HepG2 (cell line): ENCODE results near the gene MEX3A. TPM values are rescaled to one million over a fixed set of nuclear protein-coding genes. Genes with fewer than 3 reads are reported as not detected.

Experiments used
- ARNT2 ChIP-seq: sonication (generic); formaldehyde crosslinking; IDR thresholded peaks from 2 replicates; pipeline ENCODE4 v1.8.0; 2022; ENCODE audit warnings: mild to moderate bottlenecking, low read depth, missing genetic modification reagents, moderate library complexity
- GABPB1 ChIP-seq: IDR thresholded peaks from 2 replicates; pipeline ENCODE4 v1.6.1; 2016; ENCODE audit warnings: mild to moderate bottlenecking, missing genetic modification reagents, moderate library complexity, missing compliant biosample characterization
- GATAD2A ChIP-seq: IDR thresholded peaks from 2 replicates; pipeline ENCODE4 v1.6.1; 2016
- HDAC2 ChIP-seq: sonication (generic); formaldehyde crosslinking; IDR thresholded peaks from 2 replicates; pipeline ENCODE4 v1.4.0; 2020; ENCODE audit warnings: missing genetic modification reagents
- MYC ChIP-seq: sonication (generic); formaldehyde crosslinking; IDR thresholded peaks from 2 replicates; pipeline ENCODE4 v1.9.0; 2021; ENCODE audit warnings: missing genetic modification reagents, borderline replicate concordance
- PAWR ChIP-seq: sonication (generic); formaldehyde crosslinking; IDR thresholded peaks from 2 replicates; pipeline ENCODE4 v1.4.0; 2020; ENCODE audit warnings: missing genetic modification reagents, mild to moderate bottlenecking, borderline replicate concordance
- POGZ ChIP-seq: sonication (generic); formaldehyde crosslinking; IDR thresholded peaks from 2 replicates; pipeline ENCODE4 v1.4.0; 2020; ENCODE audit warnings: mild to moderate bottlenecking, missing genetic modification reagents
- PTBP1 ChIP-seq: fragments of 200-400 bp; formaldehyde crosslinking; IDR thresholded peaks from 2 replicates; pipeline ENCODE4 v1.6.1; 2018; ENCODE audit warnings: low read length, low read depth; ENCODE audit not compliant: poor library complexity, severe bottlenecking
- STAT5B ChIP-seq: sonication (generic); formaldehyde crosslinking; IDR thresholded peaks from 2 replicates; pipeline ENCODE4 v1.4.0; 2020; ENCODE audit warnings: missing genetic modification reagents
- ZNF563 ChIP-seq: sonication (generic); formaldehyde crosslinking; IDR thresholded peaks from 2 replicates; pipeline ENCODE4 v1.8.0; 2022; ENCODE audit warnings: mild to moderate bottlenecking, moderate library complexity, missing genetic modification reagents
- ZNF614 ChIP-seq: IDR thresholded peaks from 2 replicates; pipeline ENCODE4 v1.6.1; 2018; ENCODE audit warnings: missing biosample characterization, missing genetic modification reagents, inconsistent platforms, borderline replicate concordance
- ZNF737 ChIP-seq: sonication (generic); formaldehyde crosslinking; IDR thresholded peaks from 2 replicates; pipeline ENCODE4 v1.5.0; 2020; ENCODE audit warnings: missing genetic modification reagents, mild to moderate bottlenecking, borderline replicate concordance
- ZNF775 ChIP-seq: sonication (generic); formaldehyde crosslinking; IDR thresholded peaks from 2 replicates; pipeline ENCODE4 v1.4.0; 2020; ENCODE audit warnings: missing genetic modification reagents, mild to moderate bottlenecking, moderate library complexity, borderline replicate concordance
- polyA plus RNA-seq, 8 experiments: library from polyadenylated mRNA; depleted of rRNA in 3 of 8; stranded (reverse) in 7 of 8; unstranded in 1 of 8; fragments of >200 nt; fragmentation: Illumina TruSeq in 4 of 8; extraction: Trizol in 4 of 8; gene quantifications; 2 replicates each; pipeline versions ENCODE4 v1.2.1 to v1.2.3, GENCODE V29; 2011 to 2016; ENCODE audit warnings: low read depth in 4 of 8, missing spikeins in 1 of 8, mixed read lengths in 1 of 8; ENCODE audit not compliant: insufficient read depth in 1 of 8
- total RNA-seq, 5 experiments: library from RNA; depleted of rRNA; stranded (reverse); fragments of >200 nt; fragmentation: Illumina TruSeq; extraction: Trizol; gene quantifications; 2 replicates each; pipeline ENCODE4 v1.2.3, GENCODE V29; 2016; ENCODE audit warnings: low read depth in 1 of 5
- TF ChIP-seq, protein P1 (sequence below): IDR thresholded peaks from 2 replicates; pipeline ENCODE4 v1.6.1; 2018; ENCODE audit warnings: missing genetic modification reagents, mild to moderate bottlenecking, missing compliant biosample characterization
- TF ChIP-seq, protein P2 (sequence below): sonication (generic); formaldehyde crosslinking; IDR thresholded peaks from 2 replicates; pipeline ENCODE4 v1.5.0; 2020; ENCODE audit warnings: missing genetic modification reagents, mild to moderate bottlenecking, borderline replicate concordance
- TF ChIP-seq, protein P3 (sequence below): sonication (generic); formaldehyde crosslinking; conservative IDR thresholded peaks from 2 replicates; pipeline ENCODE4 v1.8.0; 2022; ENCODE audit warnings: low read depth, missing genetic modification reagents
- TF ChIP-seq, protein P4 (sequence below): sonication (generic); formaldehyde crosslinking; IDR thresholded peaks from 2 replicates; pipeline ENCODE4 v1.5.1; 2020; ENCODE audit warnings: mild to moderate bottlenecking, missing genetic modification reagents, borderline replicate concordance
- TF ChIP-seq, protein P5 (sequence below): sonication (generic); formaldehyde crosslinking; IDR thresholded peaks from 2 replicates; pipeline ENCODE4 v1.5.0; 2020; ENCODE audit warnings: mild to moderate bottlenecking, low read depth, missing genetic modification reagents, borderline replicate concordance

Gene MEX3A
- total and polyA plus RNA-seq, 2 of the 13 experiments (the other 11 are each of a cell fraction or from before 2014, with no cell fraction given): 7.6 to 9.1 TPM

- TF ChIP-seq, protein P1, sequence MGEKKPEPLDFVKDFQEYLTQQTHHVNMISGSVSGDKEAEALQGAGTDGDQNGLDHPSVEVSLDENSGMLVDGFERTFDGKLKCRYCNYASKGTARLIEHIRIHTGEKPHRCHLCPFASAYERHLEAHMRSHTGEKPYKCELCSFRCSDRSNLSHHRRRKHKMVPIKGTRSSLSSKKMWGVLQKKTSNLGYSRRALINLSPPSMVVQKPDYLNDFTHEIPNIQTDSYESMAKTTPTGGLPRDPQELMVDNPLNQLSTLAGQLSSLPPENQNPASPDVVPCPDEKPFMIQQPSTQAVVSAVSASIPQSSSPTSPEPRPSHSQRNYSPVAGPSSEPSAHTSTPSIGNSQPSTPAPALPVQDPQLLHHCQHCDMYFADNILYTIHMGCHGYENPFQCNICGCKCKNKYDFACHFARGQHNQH (CRISPR knock-in tag): peak; percentile 77; the same call in 1 of the 2 replicates
- no peak for TF ChIP-seq ZNF775 (CRISPR knock-in tag)
- TF ChIP-seq, protein P2, sequence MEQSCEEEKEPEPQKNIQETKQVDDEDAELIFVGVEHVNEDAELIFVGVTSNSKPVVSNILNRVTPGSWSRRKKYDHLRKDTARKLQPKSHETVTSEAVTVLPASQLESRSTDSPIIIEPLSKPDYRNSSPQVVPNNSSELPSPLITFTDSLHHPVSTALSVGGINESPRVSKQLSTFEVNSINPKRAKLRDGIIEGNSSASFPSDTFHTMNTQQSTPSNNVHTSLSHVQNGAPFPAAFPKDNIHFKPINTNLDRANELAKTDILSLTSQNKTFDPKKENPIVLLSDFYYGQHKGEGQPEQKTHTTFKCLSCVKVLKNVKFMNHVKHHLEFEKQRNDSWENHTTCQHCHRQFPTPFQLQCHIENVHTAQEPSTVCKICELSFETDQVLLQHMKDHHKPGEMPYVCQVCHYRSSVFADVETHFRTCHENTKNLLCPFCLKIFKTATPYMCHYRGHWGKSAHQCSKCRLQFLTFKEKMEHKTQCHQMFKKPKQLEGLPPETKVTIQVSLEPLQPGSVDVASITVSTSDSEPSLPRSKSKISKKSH: peak; percentile 35; the same call in 1 of the 2 replicates
- no peak for TF ChIP-seq ZNF614 (CRISPR knock-in tag)
- 0 out of 2 replicates have a peak, but pooled peaks have one; percentile 42 for TF ChIP-seq HDAC2
- TF ChIP-seq, protein P3, sequence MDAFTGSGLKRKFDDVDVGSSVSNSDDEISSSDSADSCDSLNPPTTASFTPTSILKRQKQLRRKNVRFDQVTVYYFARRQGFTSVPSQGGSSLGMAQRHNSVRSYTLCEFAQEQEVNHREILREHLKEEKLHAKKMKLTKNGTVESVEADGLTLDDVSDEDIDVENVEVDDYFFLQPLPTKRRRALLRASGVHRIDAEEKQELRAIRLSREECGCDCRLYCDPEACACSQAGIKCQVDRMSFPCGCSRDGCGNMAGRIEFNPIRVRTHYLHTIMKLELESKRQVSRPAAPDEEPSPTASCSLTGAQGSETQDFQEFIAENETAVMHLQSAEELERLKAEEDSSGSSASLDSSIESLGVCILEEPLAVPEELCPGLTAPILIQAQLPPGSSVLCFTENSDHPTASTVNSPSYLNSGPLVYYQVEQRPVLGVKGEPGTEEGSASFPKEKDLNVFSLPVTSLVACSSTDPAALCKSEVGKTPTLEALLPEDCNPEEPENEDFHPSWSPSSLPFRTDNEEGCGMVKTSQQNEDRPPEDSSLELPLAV (CRISPR knock-in tag): no peak
- TF ChIP-seq GABPB1: peak; percentile 95
- peak; percentile 69; the same call in 1 of the 2 replicates for TF ChIP-seq ARNT2 (CRISPR knock-in tag)
- TF ChIP-seq GATAD2A (CRISPR knock-in tag): no peak
- TF ChIP-seq POGZ (CRISPR knock-in tag): peak; percentile 59
- peak; percentile 32; the same call in 1 of the 2 replicates for TF ChIP-seq ZNF563
- TF ChIP-seq MYC (CRISPR knock-in tag): peak; percentile 99
- TF ChIP-seq, protein P4, sequence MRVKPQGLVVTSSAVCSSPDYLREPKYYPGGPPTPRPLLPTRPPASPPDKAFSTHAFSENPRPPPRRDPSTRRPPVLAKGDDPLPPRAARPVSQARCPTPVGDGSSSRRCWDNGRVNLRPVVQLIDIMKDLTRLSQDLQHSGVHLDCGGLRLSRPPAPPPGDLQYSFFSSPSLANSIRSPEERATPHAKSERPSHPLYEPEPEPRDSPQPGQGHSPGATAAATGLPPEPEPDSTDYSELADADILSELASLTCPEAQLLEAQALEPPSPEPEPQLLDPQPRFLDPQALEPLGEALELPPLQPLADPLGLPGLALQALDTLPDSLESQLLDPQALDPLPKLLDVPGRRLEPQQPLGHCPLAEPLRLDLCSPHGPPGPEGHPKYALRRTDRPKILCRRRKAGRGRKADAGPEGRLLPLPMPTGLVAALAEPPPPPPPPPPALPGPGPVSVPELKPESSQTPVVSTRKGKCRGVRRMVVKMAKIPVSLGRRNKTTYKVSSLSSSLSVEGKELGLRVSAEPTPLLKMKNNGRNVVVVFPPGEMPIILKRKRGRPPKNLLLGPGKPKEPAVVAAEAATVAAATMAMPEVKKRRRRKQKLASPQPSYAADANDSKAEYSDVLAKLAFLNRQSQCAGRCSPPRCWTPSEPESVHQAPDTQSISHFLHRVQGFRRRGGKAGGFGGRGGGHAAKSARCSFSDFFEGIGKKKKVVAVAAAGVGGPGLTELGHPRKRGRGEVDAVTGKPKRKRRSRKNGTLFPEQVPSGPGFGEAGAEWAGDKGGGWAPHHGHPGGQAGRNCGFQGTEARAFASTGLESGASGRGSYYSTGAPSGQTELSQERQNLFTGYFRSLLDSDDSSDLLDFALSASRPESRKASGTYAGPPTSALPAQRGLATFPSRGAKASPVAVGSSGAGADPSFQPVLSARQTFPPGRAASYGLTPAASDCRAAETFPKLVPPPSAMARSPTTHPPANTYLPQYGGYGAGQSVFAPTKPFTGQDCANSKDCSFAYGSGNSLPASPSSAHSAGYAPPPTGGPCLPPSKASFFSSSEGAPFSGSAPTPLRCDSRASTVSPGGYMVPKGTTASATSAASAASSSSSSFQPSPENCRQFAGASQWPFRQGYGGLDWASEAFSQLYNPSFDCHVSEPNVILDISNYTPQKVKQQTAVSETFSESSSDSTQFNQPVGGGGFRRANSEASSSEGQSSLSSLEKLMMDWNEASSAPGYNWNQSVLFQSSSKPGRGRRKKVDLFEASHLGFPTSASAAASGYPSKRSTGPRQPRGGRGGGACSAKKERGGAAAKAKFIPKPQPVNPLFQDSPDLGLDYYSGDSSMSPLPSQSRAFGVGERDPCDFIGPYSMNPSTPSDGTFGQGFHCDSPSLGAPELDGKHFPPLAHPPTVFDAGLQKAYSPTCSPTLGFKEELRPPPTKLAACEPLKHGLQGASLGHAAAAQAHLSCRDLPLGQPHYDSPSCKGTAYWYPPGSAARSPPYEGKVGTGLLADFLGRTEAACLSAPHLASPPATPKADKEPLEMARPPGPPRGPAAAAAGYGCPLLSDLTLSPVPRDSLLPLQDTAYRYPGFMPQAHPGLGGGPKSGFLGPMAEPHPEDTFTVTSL (CRISPR knock-in tag): no peak
- TF ChIP-seq ZNF737 (CRISPR knock-in tag): no peak
- TF ChIP-seq, protein P5, sequence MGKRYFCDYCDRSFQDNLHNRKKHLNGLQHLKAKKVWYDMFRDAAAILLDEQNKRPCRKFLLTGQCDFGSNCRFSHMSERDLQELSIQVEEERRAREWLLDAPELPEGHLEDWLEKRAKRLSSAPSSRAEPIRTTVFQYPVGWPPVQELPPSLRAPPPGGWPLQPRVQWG (CRISPR knock-in tag): no peak
- TF ChIP-seq PTBP1: no peak
- no peak for TF ChIP-seq STAT5B
- 0 out of 2 replicates have a peak, but pooled peaks have one; percentile 5 for TF ChIP-seq PAWR (CRISPR knock-in tag)
Measured at GRCh38 chr1:156054500-156055280, 27.6 kb downstream of the MEX3A start, which contains the start of gene LAMTOR2 (continued).
